GM13977 (cell line): Measurements from ENCODE around the gene EML3.
"Not testable (repeated sequence)": the region's sequence is repeated elsewhere in the genome, so short reads cannot be mapped to it uniquely, and the experiment has no call there.

Experiments used
- DNase-seq: peaks from one replicate; pipeline ENCODE4 v3.0.0; 2012; ENCODE audit warnings: low spot score
- in situ Hi-C: fragments of 300-500 bp; cut with MboI; formaldehyde crosslinking; loops from one replicate; pipeline ENCODE4 v1.12.0; 2022; ENCODE audit warnings: low sequenced_read_pairs, low pct_unique_long_range_greater_than_20kb, mixed read lengths, inconsistent platforms; ENCODE audit not compliant: unreplicated experiment
- TF ChIP-seq, protein P1 (sequence below): IDR thresholded peaks from 2 replicates; pipeline ENCODE4 v1.5.1; 2012; ENCODE audit warnings: mild to moderate bottlenecking, control low read depth; ENCODE audit not compliant: insufficient read depth; ENCODE audit errors: extremely low read depth, missing control alignments

The EML3 gene

GRCh38 chr11:62575837-62576236, 36.7 kb downstream of the EML3 start:
- DNase-seq = no peak
- TF ChIP-seq, protein P1, sequence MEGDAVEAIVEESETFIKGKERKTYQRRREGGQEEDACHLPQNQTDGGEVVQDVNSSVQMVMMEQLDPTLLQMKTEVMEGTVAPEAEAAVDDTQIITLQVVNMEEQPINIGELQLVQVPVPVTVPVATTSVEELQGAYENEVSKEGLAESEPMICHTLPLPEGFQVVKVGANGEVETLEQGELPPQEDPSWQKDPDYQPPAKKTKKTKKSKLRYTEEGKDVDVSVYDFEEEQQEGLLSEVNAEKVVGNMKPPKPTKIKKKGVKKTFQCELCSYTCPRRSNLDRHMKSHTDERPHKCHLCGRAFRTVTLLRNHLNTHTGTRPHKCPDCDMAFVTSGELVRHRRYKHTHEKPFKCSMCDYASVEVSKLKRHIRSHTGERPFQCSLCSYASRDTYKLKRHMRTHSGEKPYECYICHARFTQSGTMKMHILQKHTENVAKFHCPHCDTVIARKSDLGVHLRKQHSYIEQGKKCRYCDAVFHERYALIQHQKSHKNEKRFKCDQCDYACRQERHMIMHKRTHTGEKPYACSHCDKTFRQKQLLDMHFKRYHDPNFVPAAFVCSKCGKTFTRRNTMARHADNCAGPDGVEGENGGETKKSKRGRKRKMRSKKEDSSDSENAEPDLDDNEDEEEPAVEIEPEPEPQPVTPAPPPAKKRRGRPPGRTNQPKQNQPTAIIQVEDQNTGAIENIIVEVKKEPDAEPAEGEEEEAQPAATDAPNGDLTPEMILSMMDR = no peak
- in situ Hi-C loops = no loop called here

DNA sequence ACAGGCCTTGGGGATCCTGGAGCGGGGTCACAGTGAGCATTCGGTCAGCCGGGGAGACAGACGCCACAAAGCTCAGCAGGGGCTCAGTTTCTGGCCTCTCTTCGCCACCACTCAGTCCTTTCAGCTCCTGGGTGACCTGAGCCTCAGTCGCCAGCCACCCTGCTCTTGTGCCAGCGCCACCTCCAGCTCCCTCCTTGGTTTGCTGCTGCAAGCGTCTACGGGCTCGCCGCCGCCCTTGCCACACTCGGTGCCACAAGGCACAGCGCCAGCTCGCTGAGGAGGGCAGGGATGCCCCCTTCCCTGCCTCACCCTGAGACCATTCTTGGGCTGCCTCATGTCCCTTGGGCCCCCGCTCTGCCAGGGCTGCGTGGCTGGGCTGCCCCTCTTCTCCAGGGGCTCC, 37.4 kb downstream of the EML3 start:
- TF ChIP-seq, protein P1 = no peak
- in situ Hi-C loops = no loop called here
- DNase-seq = no peak

DNA sequence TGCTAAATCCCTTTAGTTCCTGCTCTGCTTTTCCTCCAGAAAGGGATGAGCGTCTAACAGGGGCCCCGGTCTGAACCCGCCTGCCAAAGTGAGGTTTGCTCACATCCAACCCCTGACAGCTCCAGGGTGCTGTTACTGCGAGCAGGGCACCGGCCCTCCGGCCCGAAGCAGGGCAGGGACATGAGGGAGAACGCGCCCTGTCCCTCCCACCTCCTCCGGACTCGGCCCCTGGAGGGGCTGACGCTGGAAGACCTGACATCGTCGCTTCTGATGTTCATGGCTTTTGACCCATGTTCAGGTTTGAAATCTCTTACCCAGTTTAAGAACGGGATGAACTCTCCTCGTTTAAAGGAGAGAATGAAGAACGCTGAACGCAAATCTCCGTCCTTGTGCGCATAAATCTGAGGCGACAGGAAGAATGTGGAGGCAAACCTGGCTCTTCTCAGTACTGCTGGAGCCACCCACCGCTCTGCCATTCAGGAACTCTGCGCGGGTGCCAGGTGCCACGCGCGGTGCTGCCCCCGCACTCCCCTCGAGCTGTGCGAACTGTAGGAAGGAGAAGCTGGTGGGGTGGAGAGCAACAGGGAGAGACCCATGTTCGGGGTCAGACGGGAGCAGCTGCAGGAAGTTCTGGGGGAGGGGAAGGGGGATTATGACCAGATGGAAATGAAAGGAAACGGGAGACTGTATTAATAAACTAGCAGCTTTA, 38.1 kb downstream of the EML3 start:
- TF ChIP-seq, protein P1 = no peak
- DNase-seq = peak; percentile 36
- in situ Hi-C loops = no loop called here

GRCh38 chr11:62573592-62574362, 38.8 kb downstream of the EML3 start, which contains the start of gene EEF1G:
EEF1G (minus strand) TSS chr11:62573891; CDS start chr11:62573842, 49 bp downstream.
- in situ Hi-C loops = no loop called here
- peak; percentile 98 for DNase-seq
- TF ChIP-seq, protein P1 = no peak

- peak; percentile 28 for DNase-seq
- in situ Hi-C loops = no loop called here
- TF ChIP-seq, protein P1 = no peak
Observed at GRCh38 chr11:62573006-62573591, 39.5 kb downstream of the EML3 start.

DNA sequence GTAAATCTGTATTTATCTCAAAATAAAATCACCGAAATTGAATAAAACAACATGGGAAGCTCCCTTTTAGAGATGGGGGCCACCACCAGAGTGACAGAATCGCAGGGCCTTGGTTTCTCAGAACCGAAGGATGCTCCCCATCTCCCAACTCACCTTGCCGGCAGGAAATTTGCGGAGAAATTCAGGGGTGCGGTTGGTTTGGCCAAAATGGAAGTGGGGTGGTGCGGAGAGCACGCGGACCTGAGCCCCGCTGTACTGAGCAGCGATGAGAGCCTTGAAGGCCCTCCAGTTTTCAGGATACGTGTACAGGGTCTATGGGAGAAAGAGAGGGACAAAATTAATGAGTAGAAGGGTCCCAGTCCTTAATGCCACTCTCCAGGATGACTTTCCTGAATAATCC, 40.1 kb downstream of the EML3 start:
- in situ Hi-C loops = no loop called here
- TF ChIP-seq, protein P1 = no peak
- no peak for DNase-seq

DNA sequence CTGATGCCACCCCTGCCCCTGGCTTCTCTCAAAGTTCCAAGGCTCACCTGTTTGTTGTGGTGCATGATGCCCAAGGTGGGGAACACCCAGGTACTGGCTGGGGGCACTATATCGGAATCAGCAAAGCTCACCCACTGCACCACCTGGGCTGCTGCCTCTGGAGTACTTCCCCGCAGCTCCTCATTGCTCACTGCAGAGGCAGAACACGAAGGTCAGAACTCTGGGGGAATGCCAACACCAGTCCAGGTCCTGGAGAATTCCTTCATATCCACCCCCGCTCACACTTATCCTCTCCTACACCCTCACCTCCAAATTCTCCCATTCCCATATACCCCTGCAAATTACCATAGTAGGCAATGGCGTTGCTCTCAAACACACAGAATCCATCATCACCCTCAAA, 41.1 kb downstream of the EML3 start:
- in situ Hi-C loops, DNase-seq: not testable (repeated sequence)

DNA sequence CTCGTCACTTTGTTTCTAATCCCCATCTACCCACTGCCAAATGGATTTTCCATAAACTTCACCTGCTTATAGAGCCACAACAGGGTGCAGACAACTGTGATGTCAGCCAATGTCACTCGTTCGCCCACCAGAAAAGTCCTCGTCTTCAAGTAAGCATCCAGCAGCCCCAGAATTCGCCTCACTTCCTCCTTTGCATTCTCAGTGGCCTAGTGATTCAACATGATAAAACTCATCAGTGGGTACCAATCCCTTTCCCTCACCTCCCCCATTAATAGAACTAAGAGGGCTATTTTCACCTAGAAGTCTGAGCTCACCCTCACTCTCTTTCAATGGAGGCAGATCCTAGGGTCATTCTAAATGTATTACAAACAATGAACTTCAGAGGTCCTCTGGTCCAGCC, 41.7 kb downstream of the EML3 start:
- in situ Hi-C loops, DNase-seq: not testable (repeated sequence)
